ENCODE measurements around the gene ESX1. TPM values are rescaled to one million over a fixed set of nuclear protein-coding genes. Genes with fewer than 3 reads are reported as not detected.

Gene ESX1
- total and polyA plus RNA-seq, 2 donors (not counting 3 experiments of a cell fraction or from before 2014, with no cell fraction given): not detected

DNA sequence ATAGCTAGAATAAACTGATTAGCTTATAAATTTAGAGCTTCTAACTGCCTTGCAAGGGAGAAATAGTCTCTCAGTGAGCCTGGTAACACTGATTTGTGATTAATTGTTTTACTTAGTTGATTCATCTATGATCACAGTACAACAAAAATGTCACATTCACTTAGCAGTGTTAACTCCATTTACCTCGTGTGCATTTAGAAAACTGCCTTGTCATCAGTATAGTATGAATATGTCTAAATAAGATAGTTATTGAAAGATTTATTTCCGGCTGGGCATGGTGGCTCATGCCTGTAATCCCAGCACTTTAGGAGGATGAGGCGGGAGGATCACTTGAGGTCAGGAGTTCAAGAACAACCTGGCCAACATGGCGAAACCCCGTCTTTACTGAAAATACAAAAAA is 49.2 kb downstream of the ESX1 start:
- dilution Hi-C loops (cut with MboI; ENCODE audit: extremely low pct_ligation_motif_present, low sequenced_read_pairs) (no loop called here), intact Hi-C loops (cut with micrococcal nuclease) (no loop called here)
- no peaks in the 10 kb centered on the region for H3K4me1 ChIP-seq (ENCODE audit: control insufficient read depth, extremely low read depth, insufficient read depth, low read length)
- H3K4me2 ChIP-seq (ENCODE audit: insufficient read depth, low read length): no peak overlapping the region
- no peak overlapping the region for H3K9ac ChIP-seq (replicated peaks; ENCODE audit: extremely low read depth, insufficient read depth, low read length)
- DNase-seq (ENCODE audit: low read depth, low spot score) (no peak), FAIRE-seq (no peak)
- H2AFZ ChIP-seq (ENCODE audit: low read depth, low read length): no peak overlapping the region
- no peaks in the 10 kb centered on the region for H3K36me3 ChIP-seq (ENCODE audit: control insufficient read depth in 2 of 2, extremely low read depth in 1 of 2, insufficient read depth in 2 of 2, low read length in 2 of 2)
- no peaks in the 10 kb centered on the region for H4K20me1 ChIP-seq (replicated peaks; ENCODE audit: control insufficient read depth, extremely low read depth, insufficient read depth, low read length)
- H3K27ac ChIP-seq (ENCODE audit: insufficient read depth, low read depth, low read length): no peak overlapping the region
- ChIA-PET CTCF (interaction anchor here (2.5 kb wide), 1 partner anchor 10 kb away, joined by 20 read pairs; no protein-coding TSS in a partner anchor), POLR2A (no interaction called here)
- no peaks in the 10 kb centered on the region for H3K9me1 ChIP-seq (replicated peaks; ENCODE audit: control insufficient read depth, extremely low read depth, insufficient read depth, low read length)
- no peaks in the 10 kb centered on the region for H3K27me3 ChIP-seq (ENCODE audit: control insufficient read depth in 2 of 2, insufficient read depth in 2 of 2, low read length in 2 of 2)
- BruUV-seq (replicated peaks): no TSS peak
- no peak overlapping the region for H3K4me3 ChIP-seq (replicated peaks in 1 of 3; ENCODE audit: insufficient read depth in 1 of 3, low read depth in 1 of 3, low read length in 3 of 3)
- H3K79me2 ChIP-seq (ENCODE audit: control insufficient read depth, insufficient read depth, low read length): no peaks in the 10 kb centered on the region
- H3K9me3 ChIP-seq (replicated peaks; ENCODE audit: control insufficient read depth, insufficient read depth, low read length): no peaks in the 10 kb centered on the region
- TF ChIP-seq CTCF (IDR thresholded peaks at IDR 0.05; ENCODE audit: extremely low read depth in 1 of 2, insufficient read depth in 1 of 2, low read depth in 1 of 2, low read length in 2 of 2) (no peak), FOS (IDR thresholded peaks at IDR 0.05; ENCODE audit: borderline replicate concordance, insufficient read depth, low read length) (no peak), POLR2AphosphoS5 (IDR thresholded peaks at IDR 0.05; ENCODE audit: insufficient read depth, low read depth, low read length) (no peak), JUN (IDR thresholded peaks at IDR 0.05; ENCODE audit: borderline replicate concordance, insufficient read depth, insufficient read length, low read depth) (no peak), MYC (IDR thresholded peaks at IDR 0.05; ENCODE audit: low read depth, low read length) (no peak), POLR2A (IDR thresholded peaks at IDR 0.05; ENCODE audit: low read depth, low read length) (no peak), MAX (IDR thresholded peaks at IDR 0.05; ENCODE audit: insufficient read depth, insufficient read length) (no peak)

Other genes starting within 250 kb of the ESX1 start
- not detected in 2 replicates for gene H2BW1, start 241.2 kb downstream of the ESX1 start, total RNA-seq
- not detected in 2 replicates for gene H2BW1, start 241.2 kb downstream of the ESX1 start, polyA plus RNA-seq
- gene H2BW2, start 215.0 kb downstream of the ESX1 start, total RNA-seq: not detected in 2 replicates
- not detected in 2 replicates for gene H2BW2, start 215.0 kb downstream of the ESX1 start, polyA plus RNA-seq
- gene TMSB15C, start 178.7 kb downstream of the ESX1 start, total RNA-seq: 6.9 and 7.0 TPM in 2 replicates
- gene TMSB15C, start 178.7 kb downstream of the ESX1 start, polyA plus RNA-seq: 2.5 and 3.1 TPM in 2 replicates
- gene ZCCHC18, start 142.4 kb downstream of the ESX1 start, total RNA-seq: 1.6 and 2.3 TPM in 2 replicates
- gene ZCCHC18, start 142.4 kb downstream of the ESX1 start, polyA plus RNA-seq: 2.5 and 2.7 TPM in 2 replicates
- gene SLC25A53, start 97.9 kb downstream of the ESX1 start, total RNA-seq: 5.7 and 6.3 TPM in 2 replicates
- gene SLC25A53, start 97.9 kb downstream of the ESX1 start, polyA plus RNA-seq: 3.0 and 4.6 TPM in 2 replicates
- gene FAM199X, start 88.5 kb downstream of the ESX1 start, total RNA-seq: 16.8 and 18.1 TPM in 2 replicates
- 2.7 and 4.0 TPM in 2 replicates for gene FAM199X, start 88.5 kb downstream of the ESX1 start, polyA plus RNA-seq

All from endothelial cell of umbilical vein (primary cell).